Glutamatergic neuron (in vitro differentiated cells): ENCODE data around the gene TTC28. TPM values are rescaled to one million over a fixed set of nuclear protein-coding genes. Genes with fewer than 3 reads are reported as not detected.

ENCODE experiments used
- DNase-seq: peaks from one replicate; pipeline ENCODE4 v3.0.0; 2022
- H3K27ac Mint-ChIP-seq: one replicate; pipeline ENCODE4 v1.8.0; 2020; ENCODE audit warnings: mild to moderate bottlenecking, mixed read lengths, inconsistent platforms; ENCODE audit not compliant: unreplicated experiment
- H3K27me3 Mint-ChIP-seq: one replicate; pipeline ENCODE4 v1.8.0; 2020; ENCODE audit warnings: mild to moderate bottlenecking, moderate library complexity, mixed read lengths, inconsistent platforms; ENCODE audit not compliant: unreplicated experiment
- H3K36me3 Mint-ChIP-seq: one replicate; pipeline ENCODE4 v1.8.0; 2020; ENCODE audit warnings: mild to moderate bottlenecking, mixed read lengths, inconsistent platforms; ENCODE audit not compliant: unreplicated experiment
- H3K4me1 Mint-ChIP-seq: one replicate; pipeline ENCODE4 v1.8.0; 2020; ENCODE audit warnings: mild to moderate bottlenecking, low read depth, mixed read lengths, inconsistent platforms; ENCODE audit not compliant: unreplicated experiment
- H3K4me3 Mint-ChIP-seq: one replicate; pipeline ENCODE4 v1.8.0; 2020; ENCODE audit warnings: mild to moderate bottlenecking, mixed read lengths, inconsistent platforms; ENCODE audit not compliant: unreplicated experiment
- H3K9me3 Mint-ChIP-seq: one replicate; pipeline ENCODE4 v1.8.0; 2020; ENCODE audit warnings: mild to moderate bottlenecking, moderate library complexity, mixed read lengths, inconsistent platforms; ENCODE audit not compliant: unreplicated experiment
- total RNA-seq: library from RNA; stranded (reverse); fragmentation: NEBNext Ultra II Directional; extraction: Animal tissue kit (Norgen Biotek cat#: 25700); gene quantifications from one replicate; pipeline ENCODE4 v1.2.1, GENCODE V29; 2021; ENCODE audit not compliant: unreplicated experiment
- TF ChIP-seq, protein P1 (sequence below): fragments of 200-600 bp; sonication (generic); IDR thresholded peaks from one replicate; pipeline ENCODE4 v1.5.0; 2021; ENCODE audit not compliant: partially characterized antibody, unreplicated experiment

TTC28 gene
- total RNA-seq, 1 donor from 2014 or later, result 55.6 TPM

DNA sequence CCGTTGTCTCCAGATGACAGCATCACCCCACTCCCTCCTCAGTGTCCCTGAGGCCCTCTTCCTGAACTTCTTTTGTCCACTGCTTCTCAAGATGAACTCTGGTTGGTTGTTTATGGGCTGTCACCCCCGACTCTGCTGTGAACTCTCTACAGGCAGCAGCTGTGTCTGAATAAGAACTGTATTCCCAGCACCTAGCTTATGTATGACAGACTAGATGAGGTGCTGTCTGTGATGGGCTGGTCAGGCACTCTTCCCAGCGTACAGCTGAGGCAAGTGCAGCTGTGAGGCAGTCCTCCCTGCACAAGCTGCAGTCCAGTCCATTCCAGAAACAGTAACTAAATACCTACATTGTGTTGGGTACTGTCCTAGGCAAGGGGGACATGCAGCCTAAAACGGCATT lies 649.2 kb downstream of the TTC28 start:
- TF ChIP-seq, protein P1, sequence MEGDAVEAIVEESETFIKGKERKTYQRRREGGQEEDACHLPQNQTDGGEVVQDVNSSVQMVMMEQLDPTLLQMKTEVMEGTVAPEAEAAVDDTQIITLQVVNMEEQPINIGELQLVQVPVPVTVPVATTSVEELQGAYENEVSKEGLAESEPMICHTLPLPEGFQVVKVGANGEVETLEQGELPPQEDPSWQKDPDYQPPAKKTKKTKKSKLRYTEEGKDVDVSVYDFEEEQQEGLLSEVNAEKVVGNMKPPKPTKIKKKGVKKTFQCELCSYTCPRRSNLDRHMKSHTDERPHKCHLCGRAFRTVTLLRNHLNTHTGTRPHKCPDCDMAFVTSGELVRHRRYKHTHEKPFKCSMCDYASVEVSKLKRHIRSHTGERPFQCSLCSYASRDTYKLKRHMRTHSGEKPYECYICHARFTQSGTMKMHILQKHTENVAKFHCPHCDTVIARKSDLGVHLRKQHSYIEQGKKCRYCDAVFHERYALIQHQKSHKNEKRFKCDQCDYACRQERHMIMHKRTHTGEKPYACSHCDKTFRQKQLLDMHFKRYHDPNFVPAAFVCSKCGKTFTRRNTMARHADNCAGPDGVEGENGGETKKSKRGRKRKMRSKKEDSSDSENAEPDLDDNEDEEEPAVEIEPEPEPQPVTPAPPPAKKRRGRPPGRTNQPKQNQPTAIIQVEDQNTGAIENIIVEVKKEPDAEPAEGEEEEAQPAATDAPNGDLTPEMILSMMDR, result no peak
- Mint-ChIP-seq H3K27ac (no peak overlapping the region), H3K9me3 (peaks cover 4% of the 10 kb centered on the region), H3K4me3 (no peak overlapping the region), H3K36me3 (no peaks in the 10 kb centered on the region), H3K27me3 (peaks cover 5% of the 10 kb centered on the region), H3K4me1 (peaks cover 32% of the 10 kb centered on the region)
- DNase-seq, result no peak

GRCh38 chr22:28029956-28030355 lies 649.7 kb downstream of the TTC28 start:
- Mint-ChIP-seq H3K27ac (no peak overlapping the region), H3K27me3 (peaks cover 8% of the 10 kb centered on the region), H3K4me3 (no peak overlapping the region), H3K36me3 (no peaks in the 10 kb centered on the region), H3K9me3 (peaks cover 4% of the 10 kb centered on the region), H3K4me1 (peaks cover 31% of the 10 kb centered on the region)
- DNase-seq, result no peak
- TF ChIP-seq, protein P1, result no peak

DNA sequence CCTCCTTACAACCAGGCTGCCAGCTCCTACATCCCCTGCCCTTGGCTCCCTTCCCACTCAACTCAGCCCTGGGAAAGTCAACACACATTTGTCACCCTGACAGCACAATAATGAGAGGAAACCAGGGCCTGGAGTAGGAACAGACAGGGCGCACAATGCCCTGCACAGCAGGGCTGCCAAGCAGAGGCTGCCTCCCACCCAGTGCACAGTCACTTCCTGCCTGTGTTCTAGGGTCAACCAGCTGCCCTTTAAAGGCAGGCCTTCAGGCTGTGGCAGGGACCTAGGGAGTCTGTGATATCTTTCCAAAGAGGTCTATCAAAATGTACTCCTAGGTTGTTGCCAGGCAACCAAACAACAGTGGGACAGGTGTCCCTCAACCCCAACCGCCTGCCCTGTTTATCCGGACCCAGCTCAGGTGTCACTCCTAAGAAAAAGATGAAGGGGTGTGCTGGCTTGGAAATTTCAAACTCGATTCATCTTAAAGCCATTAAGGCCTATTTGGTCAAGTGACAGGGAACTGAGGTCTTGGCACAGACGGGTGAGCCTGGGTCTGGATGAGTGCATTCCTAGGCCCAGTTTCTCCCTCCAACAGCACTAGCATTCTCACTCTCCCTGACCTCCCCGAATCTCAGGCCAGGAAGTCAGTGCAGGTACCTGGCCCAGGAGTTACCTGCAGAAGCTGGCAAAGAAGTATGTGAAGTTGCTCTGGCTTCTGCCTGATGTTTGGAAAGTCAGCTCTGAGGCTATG lies 650.3 kb downstream of the TTC28 start:
- no peak for DNase-seq
- Mint-ChIP-seq H3K27ac (no peak overlapping the region), H3K4me1 (peaks cover 25% of the 10 kb centered on the region), H3K9me3 (peaks cover under 1% of the 10 kb centered on the region), H3K36me3 (no peaks in the 10 kb centered on the region), H3K4me3 (no peak overlapping the region), H3K27me3 (peaks cover 6% of the 10 kb centered on the region)
- TF ChIP-seq, protein P1, result no peak

GRCh38 chr22:28027453-28028448 lies 651.9 kb downstream of the TTC28 start:
- Mint-ChIP-seq H3K27me3 (peaks cover 6% of the 10 kb centered on the region), H3K9me3 (no peaks in the 10 kb centered on the region), H3K4me3 (no peak overlapping the region), H3K4me1 (peaks cover 12% of the 10 kb centered on the region), H3K27ac (no peak overlapping the region), H3K36me3 (no peaks in the 10 kb centered on the region)
- DNase-seq, result no peak
- TF ChIP-seq, protein P1, result no peak
